HFF-Myc (cell line): ENCODE measurements around the gene BRINP3.

Source experiments
- DNase-seq: peaks from one replicate; pipeline ENCODE4 v3.0.0-alpha.2; 2011; ENCODE audit warnings: low read depth; ENCODE audit errors: extremely low read depth
- H3K4me3 ChIP-seq: replicated peaks from 2 replicates; pipeline ENCODE4 v1.5.1; 2011; ENCODE audit warnings: low read depth, mild to moderate bottlenecking, control low read depth, low read length
- TF ChIP-seq, protein P1 (sequence below): IDR thresholded peaks from 2 replicates; pipeline ENCODE4 v1.5.1; 2012; ENCODE audit warnings: mild to moderate bottlenecking, low read depth, low read length, control low read depth; ENCODE audit errors: missing control alignments

BRINP3 gene

GRCh38 chr1:190116921-190117320 is 360.7 kb downstream of the BRINP3 start:
- TF ChIP-seq, protein P1, sequence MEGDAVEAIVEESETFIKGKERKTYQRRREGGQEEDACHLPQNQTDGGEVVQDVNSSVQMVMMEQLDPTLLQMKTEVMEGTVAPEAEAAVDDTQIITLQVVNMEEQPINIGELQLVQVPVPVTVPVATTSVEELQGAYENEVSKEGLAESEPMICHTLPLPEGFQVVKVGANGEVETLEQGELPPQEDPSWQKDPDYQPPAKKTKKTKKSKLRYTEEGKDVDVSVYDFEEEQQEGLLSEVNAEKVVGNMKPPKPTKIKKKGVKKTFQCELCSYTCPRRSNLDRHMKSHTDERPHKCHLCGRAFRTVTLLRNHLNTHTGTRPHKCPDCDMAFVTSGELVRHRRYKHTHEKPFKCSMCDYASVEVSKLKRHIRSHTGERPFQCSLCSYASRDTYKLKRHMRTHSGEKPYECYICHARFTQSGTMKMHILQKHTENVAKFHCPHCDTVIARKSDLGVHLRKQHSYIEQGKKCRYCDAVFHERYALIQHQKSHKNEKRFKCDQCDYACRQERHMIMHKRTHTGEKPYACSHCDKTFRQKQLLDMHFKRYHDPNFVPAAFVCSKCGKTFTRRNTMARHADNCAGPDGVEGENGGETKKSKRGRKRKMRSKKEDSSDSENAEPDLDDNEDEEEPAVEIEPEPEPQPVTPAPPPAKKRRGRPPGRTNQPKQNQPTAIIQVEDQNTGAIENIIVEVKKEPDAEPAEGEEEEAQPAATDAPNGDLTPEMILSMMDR = no peak
- no peak overlapping the region for H3K4me3 ChIP-seq
- no peak for DNase-seq

- no peak overlapping the region for H3K4me3 ChIP-seq
- DNase-seq = no peak
- TF ChIP-seq, protein P1 = no peak
These were observed 372.7 kb downstream of the BRINP3 start for GRCh38 chr1:190104961-190105360.

DNA sequence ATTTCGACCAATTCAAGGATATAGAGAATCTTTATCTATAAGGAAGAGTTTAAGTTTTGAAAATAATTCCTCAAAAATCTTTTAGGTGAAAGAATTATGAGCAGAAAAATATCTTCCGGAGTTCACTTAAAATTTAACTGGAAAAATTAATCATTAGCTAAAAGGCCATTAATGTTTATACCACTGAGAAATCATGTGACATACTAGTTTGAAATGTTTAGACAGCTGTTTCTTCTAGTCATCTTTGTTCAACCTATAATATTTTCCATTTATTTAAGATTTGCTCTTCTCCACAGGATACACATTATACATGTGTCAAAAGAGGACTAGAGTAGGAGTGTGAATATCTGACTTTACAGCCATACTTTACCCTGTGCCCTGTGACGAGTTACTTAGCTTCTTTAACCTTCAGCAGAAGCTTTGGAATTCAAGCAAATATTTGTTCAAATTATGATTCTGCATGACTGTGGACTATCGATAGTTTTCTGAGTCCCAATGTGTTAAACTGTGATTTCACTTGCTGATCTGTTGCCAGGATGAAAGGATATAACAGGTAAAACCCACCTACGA is 374.8 kb downstream of the BRINP3 start:
- TF ChIP-seq, protein P1 = no peak
- no peak overlapping the region for H3K4me3 ChIP-seq
- DNase-seq = no peak

- no peak for DNase-seq
- TF ChIP-seq, protein P1 = no peak
- H3K4me3 ChIP-seq = no peak overlapping the region
These were observed 375.9 kb downstream of the BRINP3 start for GRCh38 chr1:190101756-190102155.

DNA sequence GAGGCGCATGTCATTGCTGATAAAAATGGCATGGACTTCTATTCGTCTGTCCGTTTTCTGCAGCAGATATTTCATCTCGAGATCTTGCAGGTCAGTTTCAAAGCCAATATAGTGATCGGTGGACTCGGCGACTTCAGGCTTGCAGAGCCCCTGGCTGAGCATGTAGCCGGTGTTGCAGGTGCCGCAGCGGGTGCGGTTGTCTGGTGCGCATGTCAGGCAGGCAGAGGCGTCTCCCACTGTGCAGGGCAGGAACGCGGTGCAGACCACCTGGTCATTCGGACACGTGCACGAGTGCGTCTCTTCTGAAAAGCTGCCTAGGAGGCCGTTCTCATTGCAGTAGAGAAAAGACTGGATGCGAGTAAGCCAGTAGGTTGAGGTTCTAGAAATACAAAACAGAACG is 378.9 kb downstream of the BRINP3 start:
- TF ChIP-seq, protein P1 = no peak
- H3K4me3 ChIP-seq = no peak overlapping the region
- DNase-seq = no peak

- TF ChIP-seq, protein P1 = no peak
- H3K4me3 ChIP-seq = no peak overlapping the region
- DNase-seq = no peak
These were observed 379.6 kb downstream of the BRINP3 start for GRCh38 chr1:190098107-190098506.

DNA sequence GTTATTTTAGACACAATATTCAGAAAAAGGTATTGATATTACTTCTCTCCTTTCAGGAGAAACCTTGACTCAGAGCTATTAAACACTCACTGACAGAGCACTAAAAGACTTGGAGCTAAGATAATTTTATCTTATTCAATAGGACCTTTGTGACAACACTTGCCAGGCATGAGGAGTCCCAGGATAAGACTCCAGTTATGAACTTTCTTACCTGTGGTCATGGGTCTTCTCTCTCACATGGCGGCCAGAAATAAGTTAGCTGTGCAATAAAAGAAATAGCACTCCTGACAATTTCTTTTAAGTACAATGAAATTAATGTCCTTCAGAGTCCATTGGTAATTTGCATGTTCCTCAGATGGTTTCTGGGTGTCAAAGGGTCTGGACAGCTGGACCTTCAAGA is 382.1 kb downstream of the BRINP3 start:
- TF ChIP-seq, protein P1 = no peak
- no peak overlapping the region for H3K4me3 ChIP-seq
- no peak for DNase-seq
